ENCODE measurements around the gene TNNC2. TPM values are rescaled to one million over a fixed set of nuclear protein-coding genes. Genes with fewer than 3 reads are reported as not detected.

TNNC2 gene
- total RNA-seq, 1 donor from 2014 or later: not detected

- H3K27ac Mint-ChIP-seq (ENCODE audit: unreplicated experiment): no peak overlapping the region
- no peaks in the 10 kb centered on the region for H3K36me3 Mint-ChIP-seq (ENCODE audit: low read depth, unreplicated experiment)
- H3K9me3 Mint-ChIP-seq (ENCODE audit: unreplicated experiment): no peaks in the 10 kb centered on the region
- peaks cover 6% of the 10 kb centered on the region for H3K4me1 Mint-ChIP-seq (ENCODE audit: unreplicated experiment)
- DNase-seq (ENCODE audit: low spot score): no peak
- no peak overlapping the region for H3K4me3 Mint-ChIP-seq (ENCODE audit: unreplicated experiment)
- H3K27me3 Mint-ChIP-seq (ENCODE audit: unreplicated experiment): peaks cover 4% of the 10 kb centered on the region
- no peak for TF ChIP-seq CTCF (IDR thresholded peaks at IDR 0.05; ENCODE audit: unreplicated experiment)
Measured at GRCh38 chr20:45835825-45836224, 8.7 kb upstream of the TNNC2 start.

GRCh38 chr20:45835329-45835765, 8.2 kb upstream of the TNNC2 start:
- no peak overlapping the region for H3K4me3 Mint-ChIP-seq (ENCODE audit: unreplicated experiment)
- H3K36me3 Mint-ChIP-seq (ENCODE audit: low read depth, unreplicated experiment): no peaks in the 10 kb centered on the region
- TF ChIP-seq CTCF (IDR thresholded peaks at IDR 0.05; ENCODE audit: unreplicated experiment): no peak
- H3K4me1 Mint-ChIP-seq (ENCODE audit: unreplicated experiment): peaks cover 6% of the 10 kb centered on the region
- no peak overlapping the region for H3K27ac Mint-ChIP-seq (ENCODE audit: unreplicated experiment)
- peaks cover 4% of the 10 kb centered on the region for H3K27me3 Mint-ChIP-seq (ENCODE audit: unreplicated experiment)
- H3K9me3 Mint-ChIP-seq (ENCODE audit: unreplicated experiment): no peaks in the 10 kb centered on the region
- DNase-seq (ENCODE audit: low spot score): no peak

GRCh38 chr20:45834797-45835161, 7.7 kb upstream of the TNNC2 start:
- no peak for TF ChIP-seq CTCF (IDR thresholded peaks at IDR 0.05; ENCODE audit: unreplicated experiment)

GRCh38 chr20:45833883-45834796, 7.0 kb upstream of the TNNC2 start:
- Mint-ChIP-seq H3K4me1 (ENCODE audit: unreplicated experiment) (peaks cover 6% of the 10 kb centered on the region), H3K27ac (ENCODE audit: unreplicated experiment) (no peak overlapping the region), H3K4me3 (ENCODE audit: unreplicated experiment) (peak overlapping the region; percentile 77), H3K36me3 (ENCODE audit: low read depth, unreplicated experiment) (no peaks in the 10 kb centered on the region), H3K9me3 (ENCODE audit: unreplicated experiment) (no peaks in the 10 kb centered on the region), H3K27me3 (ENCODE audit: unreplicated experiment) (peaks cover 4% of the 10 kb centered on the region)
- DNase-seq (ENCODE audit: low spot score): peak; percentile 70
- no peak for TF ChIP-seq CTCF (IDR thresholded peaks at IDR 0.05; ENCODE audit: unreplicated experiment)

More at GRCh38 chr20:45834797-45835161, 7.7 kb upstream of the TNNC2 start:
- Mint-ChIP-seq H3K4me1 (ENCODE audit: unreplicated experiment) (peaks cover 6% of the 10 kb centered on the region), H3K36me3 (ENCODE audit: low read depth, unreplicated experiment) (no peaks in the 10 kb centered on the region), H3K27ac (ENCODE audit: unreplicated experiment) (no peak overlapping the region), H3K27me3 (ENCODE audit: unreplicated experiment) (peaks cover 4% of the 10 kb centered on the region), H3K4me3 (ENCODE audit: unreplicated experiment) (peak overlapping the region; percentile 77), H3K9me3 (ENCODE audit: unreplicated experiment) (no peaks in the 10 kb centered on the region)
- no peak for DNase-seq (ENCODE audit: low spot score)

All from endothelial cell (in vitro differentiated cells).